H1 (cell line): Measurements from ENCODE around the gene ATP6V0A4. TPM values are rescaled to one million over a fixed set of nuclear protein-coding genes. Genes with fewer than 3 reads are reported as not detected.

ENCODE experiments used
- CTCF ChIA-PET: fragments of 300-600 bp; sonication (Branson Sonifier 250); formaldehyde crosslinking; loops from one replicate; lab custom pipeline; 2021; ENCODE audit not compliant: partially characterized antibody; lab: Charles Lee
- POLR2A ChIA-PET: fragments of 300-600 bp; sonication (Branson Sonifier 250); formaldehyde crosslinking; loops from one replicate; lab custom pipeline; 2021; ENCODE audit warnings: inconsistent platforms; ENCODE audit not compliant: partially characterized antibody; lab: Charles Lee
- DNase-seq, 2 experiments: peaks; one replicate each; pipeline versions ENCODE4 v3.0.0 to v3.0.0-alpha.2; 2010 to 2022; ENCODE audit warnings: low spot score in 2 of 2, low read depth in 1 of 2, mixed read lengths in 1 of 2
- FAIRE-seq: peaks from 2 replicates; lab custom pipeline; 2011; peaks lifted over from hg19 to GRCh38; lab: Jason Lieb, UNC
- H2AFZ ChIP-seq: 2 replicates; pipeline ENCODE4 v1.8.1; 2012; ENCODE audit warnings: low read length, inconsistent platforms
- H2AK5ac ChIP-seq: 2 replicates; pipeline ENCODE4 v1.6.1; 2013; ENCODE audit warnings: low read depth, low read length
- H2BK120ac ChIP-seq: replicated peaks from 2 replicates; pipeline ENCODE3; 2013; ENCODE audit warnings: low read depth, low read length, inconsistent platforms
- H2BK12ac ChIP-seq: 2 replicates; pipeline ENCODE4 v1.6.1; 2013; ENCODE audit warnings: low read depth, low read length
- H2BK15ac ChIP-seq: 2 replicates; pipeline ENCODE4 v1.6.1; 2013; ENCODE audit warnings: low read length
- H2BK20ac ChIP-seq: 2 replicates; pipeline ENCODE4 v1.6.1; 2013; ENCODE audit warnings: low read length
- H2BK5ac ChIP-seq: 2 replicates; pipeline ENCODE4 v1.6.1; 2013; ENCODE audit warnings: low read depth, low read length
- H3K14ac ChIP-seq: 2 replicates; pipeline ENCODE4 v1.6.1; 2013; ENCODE audit warnings: inconsistent platforms; ENCODE audit not compliant: insufficient read length
- H3K18ac ChIP-seq: 2 replicates; pipeline ENCODE4 v1.6.1; 2013; ENCODE audit warnings: low read length; ENCODE audit errors: extremely low read depth
- H3K23ac ChIP-seq: 2 replicates; pipeline ENCODE4 v1.6.1; 2013; ENCODE audit warnings: inconsistent platforms; ENCODE audit not compliant: insufficient read length
- H3K23me2 ChIP-seq: 2 replicates; pipeline ENCODE4 v1.6.1; 2013; ENCODE audit warnings: low read depth, low read length
- H3K27ac ChIP-seq: 2 replicates; pipeline ENCODE4 v1.6.1; 2011; ENCODE audit warnings: low read depth, low read length, inconsistent platforms
- H3K27me3 ChIP-seq, 4 experiments: replicated peaks in 1 of 4; 1 replicate in 1 of 4; 2 replicates in 3 of 4; pipeline versions ENCODE4 v1.6.1 to v1.8.1; 2011 to 2013; ENCODE audit warnings: low read length in 3 of 4, mild to moderate bottlenecking in 3 of 4, inconsistent platforms in 2 of 4, mixed read lengths in 2 of 4, moderate library complexity in 1 of 4; ENCODE audit not compliant: control insufficient read depth in 3 of 4, insufficient read depth in 3 of 4; ENCODE audit errors: extremely low read depth in 1 of 4
- H3K36me3 ChIP-seq, 4 experiments: 2 replicates each; pipeline versions ENCODE4 v1.6.1 to v1.8.1; 2011 to 2013; ENCODE audit warnings: mild to moderate bottlenecking in 4 of 4, low read length in 3 of 4, moderate library complexity in 2 of 4, control low read depth in 1 of 4, inconsistent platforms in 1 of 4; ENCODE audit not compliant: insufficient read depth in 4 of 4, control insufficient read depth in 2 of 4
- H3K4ac ChIP-seq: replicated peaks from 2 replicates; pipeline ENCODE3; 2013; ENCODE audit warnings: low read length, low read depth, mixed read lengths, inconsistent platforms; ENCODE audit not compliant: insufficient read length
- H3K4me1 ChIP-seq, 4 experiments: replicated peaks in 1 of 4; 1 replicate in 1 of 4; 2 replicates in 3 of 4; pipeline versions ENCODE4 v1.6.1 to v1.8.1; 2011 to 2013; ENCODE audit warnings: low read length in 3 of 4, inconsistent platforms in 2 of 4, mixed read lengths in 1 of 4; ENCODE audit not compliant: insufficient read depth in 4 of 4, control insufficient read depth in 3 of 4
- H3K4me2 ChIP-seq, 2 experiments: 2 replicates each; pipeline versions ENCODE4 v1.6.1 to v1.8.1; 2011 to 2013; ENCODE audit warnings: low read depth in 2 of 2, low read length in 2 of 2, control low read depth in 1 of 2, inconsistent platforms in 1 of 2, mild to moderate bottlenecking in 1 of 2; ENCODE audit not compliant: insufficient read depth in 1 of 2
- H3K4me3 ChIP-seq, 4 experiments: fragments of 200-600, 300-600 bp in 1 of 4; sonication (generic), shearing (Covaris generic), sonication (Bioruptor Twin) in 1 of 4; 2 replicates each; pipeline versions ENCODE4 v1.5.1 to v1.8.1; 2011 to 2016; ENCODE audit warnings: low read length in 4 of 4, low read depth in 3 of 4, control low read depth in 2 of 4, inconsistent platforms in 2 of 4, mild to moderate bottlenecking in 2 of 4, mixed read lengths in 1 of 4, moderate library complexity in 1 of 4; ENCODE audit not compliant: insufficient read depth in 2 of 4; ENCODE audit errors: extremely low read depth in 1 of 4
- H3K56ac ChIP-seq: replicated peaks from 2 replicates; pipeline ENCODE3; 2013; ENCODE audit warnings: low read depth, mild to moderate bottlenecking, mixed read lengths, low read length, inconsistent platforms; ENCODE audit not compliant: insufficient read length
- H3K79me1 ChIP-seq: 2 replicates; pipeline ENCODE4 v1.6.1; 2013; ENCODE audit warnings: low read depth, low read length, control low read depth
- H3K79me2 ChIP-seq, 2 experiments: 2 replicates each; pipeline versions ENCODE4 v1.6.1 to v1.8.1; 2012 to 2013; ENCODE audit warnings: low read length in 2 of 2, mild to moderate bottlenecking in 2 of 2, inconsistent platforms in 1 of 2; ENCODE audit not compliant: insufficient read depth in 2 of 2, control insufficient read depth in 1 of 2
- H3K9ac ChIP-seq, 4 experiments: replicated peaks in 1 of 4; 1 replicate in 1 of 4; 2 replicates in 3 of 4; pipeline versions ENCODE4 v1.6.1 to v1.8.1; 2011 to 2013; ENCODE audit warnings: low read depth in 3 of 4, low read length in 3 of 4, control low read depth in 2 of 4, mild to moderate bottlenecking in 2 of 4, moderate library complexity in 2 of 4, inconsistent platforms in 1 of 4; ENCODE audit errors: extremely low read depth in 1 of 4
- H3K9me3 ChIP-seq, 2 experiments: 2 replicates each; pipeline versions ENCODE4 v1.6.1 to v1.8.1; 2012 to 2013; ENCODE audit warnings: mild to moderate bottlenecking in 2 of 2, moderate library complexity in 2 of 2, control low read depth in 1 of 2, inconsistent platforms in 1 of 2, low read depth in 1 of 2, low read length in 1 of 2, mixed read lengths in 1 of 2; ENCODE audit not compliant: insufficient read depth in 2 of 2
- H4K20me1 ChIP-seq, 2 experiments: replicated peaks in 1 of 2; 2 replicates each; pipeline versions ENCODE3 to v1.8.1; 2011 to 2013; ENCODE audit warnings: inconsistent platforms in 2 of 2, low read length in 2 of 2, mild to moderate bottlenecking in 1 of 2; ENCODE audit not compliant: insufficient read depth in 2 of 2, control insufficient read depth in 1 of 2
- H4K5ac ChIP-seq: 2 replicates; pipeline ENCODE4 v1.6.1; 2013; ENCODE audit warnings: low read length, low read depth, mixed read lengths, inconsistent platforms; ENCODE audit not compliant: insufficient read length
- H4K8ac ChIP-seq: 2 replicates; pipeline ENCODE4 v1.8.0; 2013; ENCODE audit warnings: mild to moderate bottlenecking, moderate library complexity, low read length, inconsistent platforms; ENCODE audit not compliant: insufficient read depth; ENCODE audit errors: extremely low read depth
- H4K91ac ChIP-seq: replicated peaks from 2 replicates; pipeline ENCODE3; 2013; ENCODE audit warnings: low read length, mixed read lengths, inconsistent platforms; ENCODE audit not compliant: insufficient read length
- GABPA ChIP-seq: IDR thresholded peaks from 2 replicates; pipeline ENCODE4 v1.6.1; 2011; ENCODE audit warnings: mild to moderate bottlenecking, low read length, moderate library complexity, borderline replicate concordance; ENCODE audit not compliant: insufficient read depth
- TEAD4 ChIP-seq: IDR thresholded peaks from 2 replicates; pipeline ENCODE4 v1.6.1; 2012; ENCODE audit warnings: low read depth, low read length, inconsistent platforms, mixed read lengths
- WGBS, 2 experiments: shearing (Covaris generic) in 1 of 2; methylation state at CpG; one replicate each; pipeline versions ENCODE4 v1.1.6 to v1.1.7; 2013 to 2015; ENCODE audit warnings: low lambda C conversion rate in 2 of 2, mixed read lengths in 2 of 2, inconsistent platforms in 1 of 2, low coverage in 1 of 2, missing lambda C conversion rate in 1 of 2; ENCODE audit not compliant: insufficient replicate concordance in 2 of 2, insufficient coverage in 1 of 2, insufficient read length in 1 of 2; ENCODE audit errors: extremely low coverage in 1 of 2, missing lambda C conversion rate in 1 of 2; 5-methylcytosine and 5-hydroxymethylcytosine counted together
- polyA plus RNA-seq, 7 experiments: library from polyadenylated mRNA; depleted of rRNA in 3 of 7; stranded (reverse) in 5 of 7; unstranded in 2 of 7; fragments of >200 nt in 5 of 7; fragments of 200-250 nt in 2 of 7; gene quantifications; 1 replicate in 5 of 7; 2 replicates in 1 of 7; 4 replicates in 1 of 7; pipeline versions ENCODE4 v1.2.1 to v1.2.3, GENCODE V29; 2011 to 2013; ENCODE audit warnings: missing spikeins in 2 of 7, mixed read lengths in 2 of 7
- total RNA-seq: library from RNA; stranded (reverse); fragmentation: NEBNext Ultra II Directional; extraction: Animal tissue kit (Norgen Biotek cat#: 25700); gene quantifications from 2 replicates; pipeline ENCODE4 v1.2.1, GENCODE V29; 2021

The ATP6V0A4 gene
- total and polyA plus RNA-seq, 2 of the 8 experiments (the other 6 are each of a cell fraction or from before 2014, with no cell fraction given): 0.47 to 1.6 TPM

DNA sequence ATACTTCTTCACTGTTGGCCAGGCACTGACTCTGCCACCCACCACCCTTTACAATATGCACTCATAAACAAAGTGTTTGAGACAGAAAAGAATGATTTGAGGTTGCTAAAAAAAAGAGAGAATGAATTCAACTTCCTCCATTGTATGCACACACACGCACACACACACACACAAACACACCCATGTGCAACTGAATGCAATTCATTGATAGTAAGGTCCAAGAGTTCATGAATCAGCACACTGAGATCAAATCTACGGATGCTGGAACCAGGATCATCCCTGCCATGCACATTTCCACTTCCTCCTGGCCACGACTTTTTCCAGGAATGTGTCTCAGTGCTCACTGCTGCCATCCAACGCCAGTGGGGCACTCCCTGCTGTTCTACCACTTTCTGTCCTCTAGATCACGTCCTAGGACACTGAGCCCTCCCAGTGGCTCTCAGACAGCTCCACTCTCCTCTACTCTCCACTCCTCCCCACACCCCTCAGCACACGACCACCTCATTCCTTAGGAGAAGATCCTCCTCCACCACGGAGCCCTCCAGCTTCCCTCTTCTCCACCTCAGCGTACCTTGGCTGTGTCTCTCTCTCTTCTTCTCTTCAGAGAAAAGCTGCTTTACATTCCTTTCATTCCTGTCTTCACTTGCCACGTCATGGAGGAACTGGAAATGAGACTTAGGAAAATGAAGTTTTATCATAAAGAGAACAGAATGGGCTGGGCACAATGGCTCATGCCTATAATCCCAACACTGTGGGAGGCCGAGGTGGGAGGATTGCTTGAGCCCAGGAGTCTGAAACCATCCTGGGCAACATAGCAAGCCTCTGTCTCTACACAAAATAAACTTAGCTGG is 12.2 kb downstream of the ATP6V0A4 start:
- Histone ChIP-seq H3K9me3 (no peaks in the 10 kb centered on the region; a peak in 1 of 4 replicates), H3K23me2 (no peaks in the 10 kb centered on the region), H3K56ac (no peak overlapping the region), H3K4me2 (no peak overlapping the region), H4K5ac (no peak overlapping the region), H3K79me2 (no peaks in the 10 kb centered on the region), H2BK15ac (no peak overlapping the region), H3K79me1 (no peaks in the 10 kb centered on the region; the same call in 1 of the 2 replicates), H2BK5ac (peak overlapping the region; percentile 62), H3K27me3 (no peaks in the 10 kb centered on the region), H3K27ac (no peak overlapping the region; the same call in 1 of the 2 replicates), H3K9ac (no peak overlapping the region), H2BK120ac (no peak overlapping the region), H3K4ac (no peak overlapping the region), H3K14ac (no peak overlapping the region), H3K4me1 (peaks cover 0 to 4% (median 0%) of the 10 kb centered on the region in 4 experiments; a peak in 1 of 7 replicates), H3K23ac (no peak overlapping the region), H2AFZ (peak overlapping the region; percentile 76; the same call in 1 of the 2 replicates), H3K36me3 (no peaks in the 10 kb centered on the region), H3K18ac (no peak overlapping the region), H4K8ac (no peak overlapping the region; the same call in 1 of the 2 replicates), H4K91ac (no peak overlapping the region), H4K20me1 (no peaks in the 10 kb centered on the region), H2AK5ac (0 out of 2 replicates have a peak overlapping the region, but pooled peaks have one; percentile 11), H2BK20ac (0 out of 2 replicates have a peak overlapping the region, but pooled peaks have one; percentile 15), H3K4me3 (no peak overlapping the region), H2BK12ac (0 out of 2 replicates have a peak overlapping the region, but pooled peaks have one; percentile 55)
- ChIA-PET POLR2A (no interaction called here), CTCF (interaction anchor here (0.6 to 3.9 kb wide), 3 partner anchors 11 to 89 kb away, joined by 3 to 15 read pairs (median 5); partner anchors contain the start of genes ATP6V0A4 and TMEM213)
- 67% methylated on average over 10 of the region's 10 CpGs; no CpG with 5 or more reads in 1 of the 2 experiments for WGBS, 2 experiments
- DNase-seq (no peak), FAIRE-seq (no peak)
- no peak for TF ChIP-seq GABPA
- peak; percentile 9; the same call in 1 of the 2 replicates for TF ChIP-seq TEAD4
